ENCODE measurements around the gene SLC29A2.
"Not testable (repeated sequence)": the region's sequence is repeated elsewhere in the genome, so short reads cannot be mapped to it uniquely, and the experiment has no call there.

Gene SLC29A2

GRCh38 chr11:66388780-66389386 lies 17.3 kb upstream of the SLC29A2 start:
- peak; percentile 97 for TF ChIP-seq CTCF (IDR thresholded peaks at IDR 0.05; ENCODE audit: low read depth, low read length)
- Histone ChIP-seq H3K9me3 (no peaks in the 10 kb centered on the region), H3K4me1 (no peaks in the 10 kb centered on the region), H3K36me3 (no peaks in the 10 kb centered on the region), H3K4me3 (ENCODE audit: low read depth, low read length) (no peak overlapping the region), H3K27me3 (no peaks in the 10 kb centered on the region)
- DNase-seq, result peak; percentile 85

- H3K27me3 ChIP-seq, result no peaks in the 10 kb centered on the region
- no peaks in the 10 kb centered on the region for H3K9me3 ChIP-seq
- peak; percentile 97 for TF ChIP-seq CTCF (IDR thresholded peaks at IDR 0.05; ENCODE audit: low read depth, low read length)
- no peaks in the 10 kb centered on the region for H3K4me1 ChIP-seq
- H3K36me3 ChIP-seq, result no peaks in the 10 kb centered on the region
- H3K4me3 ChIP-seq (ENCODE audit: low read depth, low read length), result peak overlapping the region; percentile 45
- peak; percentile 88 for DNase-seq
These were observed 14.9 kb upstream of the SLC29A2 start for GRCh38 chr11:66386171-66387069.

GRCh38 chr11:66384316-66384715 lies 12.8 kb upstream of the SLC29A2 start:
- DNase-seq; H3K4me3 ChIP-seq (ENCODE audit: low read depth, low read length); H3K9me3 ChIP-seq; H3K4me1 ChIP-seq; H3K36me3 ChIP-seq; H3K27me3 ChIP-seq: not testable (repeated sequence)

GRCh38 chr11:66380264-66380663 lies 8.7 kb upstream of the SLC29A2 start:
- H3K4me1 ChIP-seq; H3K27me3 ChIP-seq; H3K9me3 ChIP-seq; H3K4me3 ChIP-seq (ENCODE audit: low read depth, low read length); H3K36me3 ChIP-seq; DNase-seq: not testable (repeated sequence)
- 0 out of 2 replicates have a peak, but pooled peaks have one; percentile 12 for TF ChIP-seq CTCF (IDR thresholded peaks at IDR 0.05; ENCODE audit: low read depth, low read length)

GRCh38 chr11:66373690-66374287 lies 2.2 kb upstream of the SLC29A2 start:
- DNase-seq; H3K4me3 ChIP-seq (ENCODE audit: low read depth, low read length); H3K9me3 ChIP-seq; H3K27me3 ChIP-seq; H3K4me1 ChIP-seq; H3K36me3 ChIP-seq: not testable (repeated sequence)

GRCh38 chr11:66373265-66373664 lies 1.7 kb upstream of the SLC29A2 start:
- Histone ChIP-seq H3K4me3 (ENCODE audit: low read depth, low read length) (no peak overlapping the region), H3K36me3 (peaks cover 5% of the 10 kb centered on the region), H3K4me1 (no peaks in the 10 kb centered on the region), H3K9me3 (no peaks in the 10 kb centered on the region), H3K27me3 (no peaks in the 10 kb centered on the region)
- no peak for TF ChIP-seq CTCF (IDR thresholded peaks at IDR 0.05; ENCODE audit: low read depth, low read length)
- DNase-seq, result no peak

All from BE2C (cell line).